HG02840 (cell line): ENCODE measurements around the gene PANX3.

Experiments
- ATAC-seq: cut with Tn5 transposase; IDR thresholded peaks from one replicate; pipeline ENCODE4 v1.9.1; 2021; ENCODE audit warnings: mild to moderate bottlenecking, moderate library complexity, moderate number of reproducible peaks; ENCODE audit not compliant: unreplicated experiment, low FRiP score

Gene PANX3

DNA sequence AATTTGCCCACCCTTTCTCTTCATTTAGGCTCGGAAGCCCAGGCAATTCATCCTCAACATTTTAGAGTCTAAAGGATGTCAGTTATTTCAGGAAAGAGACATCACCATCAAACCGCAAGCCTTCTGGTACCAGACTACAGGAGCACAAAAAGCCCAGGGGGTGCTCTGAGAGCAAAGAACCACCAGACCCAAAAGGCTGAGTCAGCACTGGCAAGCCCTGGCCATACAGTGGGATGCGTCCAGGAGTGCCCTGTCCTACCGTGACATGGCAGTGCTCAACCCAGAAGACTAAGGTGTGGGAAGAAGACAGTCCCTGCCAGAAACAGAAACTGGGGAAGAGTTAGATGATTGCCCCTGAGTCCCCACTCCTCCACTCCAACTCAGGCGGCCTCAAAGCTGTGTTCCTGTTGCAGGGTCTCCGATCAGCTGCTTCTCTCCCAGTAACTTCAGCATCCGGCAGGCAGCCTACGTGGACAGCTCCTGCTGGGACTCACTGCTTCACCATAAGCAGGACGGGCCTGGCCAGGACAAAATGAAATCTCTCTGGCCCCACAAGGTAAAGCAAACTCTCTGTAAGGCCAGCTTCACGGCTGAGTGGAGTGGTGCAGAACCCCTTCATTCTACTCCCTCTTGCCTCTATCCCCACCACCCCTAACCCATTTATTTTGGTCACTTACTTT is 1.5 kb downstream of the PANX3 start:
- no peak for ATAC-seq

- ATAC-seq, result no peak
Measured at GRCh38 chr11:124618863-124619262, 7.6 kb downstream of the PANX3 start.

DNA sequence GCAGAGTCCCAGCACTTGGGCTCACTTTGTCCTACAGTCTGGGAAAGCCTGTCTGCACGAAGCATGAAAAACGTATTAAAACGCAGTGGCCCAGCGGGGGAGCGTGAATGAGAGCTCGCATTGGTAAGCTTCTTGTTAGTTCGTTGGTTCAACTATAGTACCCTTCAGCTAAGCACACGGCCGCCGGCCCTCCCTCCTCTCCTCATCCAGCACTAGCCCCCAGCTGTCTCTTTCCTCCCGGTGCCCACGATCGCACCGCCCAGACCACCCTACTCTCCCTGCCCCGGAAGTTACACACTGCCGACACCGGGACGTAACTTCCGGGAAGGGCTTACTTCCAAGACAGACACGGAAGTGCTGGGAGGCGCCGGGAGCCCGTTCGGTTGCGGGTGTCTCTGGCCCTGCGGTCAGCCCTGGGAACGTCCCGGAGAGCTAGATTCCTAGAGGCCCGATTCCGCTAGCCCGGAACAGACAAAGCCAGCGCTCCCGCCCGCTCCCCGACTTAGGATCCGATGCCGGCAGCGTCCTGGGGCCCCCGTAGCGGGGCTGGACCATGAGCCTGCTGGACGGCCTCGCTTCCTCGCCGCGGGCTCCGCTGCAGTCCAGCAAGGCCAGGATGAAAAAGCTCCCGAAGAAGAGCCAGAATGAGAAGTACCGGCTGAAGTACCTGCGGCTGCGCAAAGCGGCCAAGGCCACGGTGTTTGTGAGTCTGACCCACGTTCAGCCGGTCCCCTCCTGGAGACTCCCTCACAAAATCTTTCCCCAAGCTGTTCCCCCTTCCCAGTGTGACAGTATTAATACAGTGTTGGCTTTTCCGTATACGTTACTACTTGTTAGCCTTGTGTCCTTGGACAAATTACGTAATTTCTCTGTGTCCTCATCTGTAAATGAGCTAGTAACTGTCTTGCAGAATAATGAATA is 11.6 kb downstream of the PANX3 start, which contains the start of gene TBRG1:
TBRG1 (plus strand) TSS at position 334 of the 921 bp plus-strand sequence; CDS start at position 554, 220 bp downstream.
- peak; percentile 99 for ATAC-seq

- ATAC-seq, result no peak
Measured at GRCh38 chr11:124623861-124624525, 12.8 kb downstream of the PANX3 start.

DNA sequence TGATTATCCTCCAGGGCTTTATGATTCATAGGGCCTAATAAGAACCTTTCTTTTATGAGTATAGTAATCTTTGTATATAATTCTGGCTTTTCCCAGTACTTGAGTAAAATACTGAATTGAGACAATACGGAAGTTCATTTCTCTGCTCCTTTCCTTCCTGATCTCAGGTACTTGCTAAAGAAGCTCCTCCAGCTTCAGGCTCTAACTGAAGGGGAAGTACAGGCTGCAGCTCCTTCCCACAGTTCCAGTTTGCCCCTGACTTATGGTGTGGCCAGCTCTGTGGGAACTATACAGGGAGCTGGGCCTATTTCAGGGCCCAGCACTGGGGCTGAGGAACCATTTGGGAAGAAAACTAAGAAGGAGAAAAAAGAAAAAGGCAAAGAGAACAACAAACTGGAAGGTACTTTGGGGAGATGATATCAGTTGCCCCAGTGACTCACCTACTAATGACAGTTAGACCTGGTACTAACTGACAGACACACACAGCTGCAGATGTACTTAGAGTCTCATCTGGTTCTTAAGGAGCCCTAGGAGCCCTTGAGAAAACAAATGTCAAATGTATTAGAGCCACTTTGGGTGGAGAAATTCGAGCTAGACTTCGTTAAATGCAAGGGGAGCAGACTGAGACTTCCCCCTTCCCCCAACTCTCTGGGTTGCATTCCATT is 14.4 kb downstream of the PANX3 start:
- no peak for ATAC-seq

DNA sequence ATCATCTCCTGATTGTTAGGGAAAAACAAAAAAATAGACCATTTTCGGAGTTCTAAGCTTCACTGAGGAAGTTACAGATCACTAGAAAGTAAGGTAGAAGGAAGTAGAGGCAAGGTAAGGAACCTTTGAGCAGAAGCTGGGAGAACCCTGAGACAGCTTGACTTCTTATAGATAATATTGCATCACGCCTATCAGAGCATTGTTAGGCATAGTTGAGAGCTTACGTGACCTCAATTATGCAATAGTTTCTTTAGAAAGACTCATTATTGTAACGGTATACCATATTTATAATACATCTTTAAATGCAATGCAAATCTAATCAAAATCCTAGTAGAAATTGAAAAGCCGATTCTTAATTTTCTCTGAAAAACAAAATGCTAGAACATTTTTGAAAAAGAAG is 16.3 kb downstream of the PANX3 start:
- no peak for ATAC-seq

- no peak for ATAC-seq
Measured at GRCh38 chr11:124629961-124630360, 18.7 kb downstream of the PANX3 start.

- no peak for ATAC-seq
Measured at GRCh38 chr11:124633355-124633754, 22.1 kb downstream of the PANX3 start.

DNA sequence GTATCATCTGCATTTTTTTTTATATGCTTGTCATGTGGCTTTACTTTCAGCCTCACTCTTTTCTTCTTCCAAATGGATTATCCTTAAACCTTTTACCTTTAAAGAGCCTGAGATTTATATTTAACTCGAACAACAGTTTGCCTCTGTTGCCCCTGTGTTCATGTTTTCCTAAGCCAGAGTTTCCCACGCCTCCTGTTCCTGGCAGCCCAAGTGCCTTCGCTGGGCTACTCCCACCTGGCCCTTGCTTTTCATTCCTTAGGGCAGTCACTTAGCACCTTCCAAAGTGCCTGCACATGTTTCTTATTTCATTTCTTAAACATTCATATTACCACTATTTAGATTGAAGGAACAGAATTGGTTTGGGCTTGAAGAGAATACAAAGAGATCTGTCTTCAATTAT is 24.7 kb downstream of the PANX3 start:
- ATAC-seq, result no peak

- no peak for ATAC-seq
Measured at GRCh38 chr11:124638500-124638899, 27.3 kb downstream of the PANX3 start.

DNA sequence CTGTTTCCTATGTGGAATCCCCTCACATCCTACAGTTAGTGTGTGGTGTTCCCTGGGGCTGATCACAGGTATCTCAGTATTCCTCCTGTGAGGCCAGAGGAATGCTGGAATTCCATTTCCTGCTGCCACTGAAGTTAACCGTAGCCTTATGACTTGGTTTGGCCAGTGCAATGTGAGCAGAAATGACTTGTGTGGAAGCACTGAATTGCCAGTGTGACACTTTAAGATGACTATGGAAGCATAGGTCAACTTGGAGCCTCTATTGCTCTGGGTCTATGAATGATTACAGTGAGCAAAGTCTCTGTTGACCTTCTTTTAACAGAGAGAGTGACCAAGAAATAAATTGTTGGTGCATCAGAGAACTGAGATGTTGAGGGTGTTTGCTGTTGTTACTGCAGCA is 28.0 kb downstream of the PANX3 start:
- ATAC-seq, result no peak

- no peak for ATAC-seq
Measured at GRCh38 chr11:124640666-124641065, 29.4 kb downstream of the PANX3 start.

- no peak for ATAC-seq
Measured at GRCh38 chr11:124642628-124643027, 31.4 kb downstream of the PANX3 start.

DNA sequence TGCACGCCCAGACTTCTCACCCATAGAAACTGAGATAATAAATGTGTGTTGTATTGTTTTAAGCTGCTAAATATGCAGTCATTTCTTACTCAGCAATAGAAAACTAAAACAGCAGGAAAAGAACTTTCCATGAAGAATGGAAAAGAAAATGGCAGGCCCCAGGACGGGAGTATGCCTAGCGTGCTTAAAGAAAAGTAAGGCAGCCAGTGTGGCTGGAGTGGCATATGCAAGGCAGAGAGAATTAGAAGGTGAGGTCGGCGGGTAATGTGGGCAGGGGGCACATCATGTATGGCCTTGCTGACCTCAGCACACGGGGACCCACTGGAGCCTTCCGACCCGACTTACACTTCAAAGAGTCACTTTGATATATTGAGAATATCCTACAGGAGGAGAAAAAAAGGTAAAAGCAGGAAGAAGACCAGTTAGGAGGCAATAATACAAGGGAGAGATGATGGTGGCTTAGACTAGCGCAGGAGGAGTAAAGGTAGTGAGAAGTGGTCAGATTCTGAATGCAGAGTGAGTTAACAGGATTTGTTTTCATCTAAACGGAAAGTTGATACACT is 31.9 kb downstream of the PANX3 start:
- ATAC-seq, result no peak

DNA sequence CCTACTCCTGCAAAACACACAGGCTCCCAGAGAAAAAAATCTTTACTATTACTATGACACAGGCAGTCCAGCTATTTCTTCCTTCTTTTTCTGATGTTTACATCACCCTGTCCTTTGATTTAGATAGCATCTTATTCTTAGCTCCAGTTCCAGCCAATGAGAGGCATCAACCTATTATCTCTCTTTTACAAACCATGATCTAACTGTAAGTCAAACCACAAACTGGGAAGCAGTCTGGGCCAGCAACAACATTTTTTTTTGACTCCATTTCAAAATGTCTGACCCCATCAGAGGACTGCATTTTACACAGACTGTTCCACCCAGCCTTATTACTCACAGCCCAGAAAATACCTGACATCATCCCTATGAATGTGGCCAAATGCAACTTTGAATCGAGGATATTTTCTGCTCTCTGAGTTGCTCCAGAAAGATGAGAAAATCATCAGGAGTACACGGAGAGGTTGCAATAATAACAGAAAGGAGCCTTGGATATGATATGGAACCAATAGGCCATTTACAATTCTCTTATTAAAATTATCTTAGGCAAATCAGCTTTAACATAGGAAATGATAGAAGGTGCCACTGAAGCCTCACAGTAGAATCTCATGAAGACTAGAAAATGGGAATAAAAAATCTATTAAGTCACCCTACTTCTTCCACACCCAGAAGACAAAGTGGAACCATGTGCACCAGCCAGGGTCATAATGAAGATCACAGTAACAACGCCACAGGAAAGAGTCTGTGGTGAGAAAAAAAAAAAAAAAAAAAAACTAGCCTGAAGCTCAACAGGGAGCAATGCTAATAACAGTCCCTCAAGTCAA is 32.6 kb downstream of the PANX3 start:
- no peak for ATAC-seq

DNA sequence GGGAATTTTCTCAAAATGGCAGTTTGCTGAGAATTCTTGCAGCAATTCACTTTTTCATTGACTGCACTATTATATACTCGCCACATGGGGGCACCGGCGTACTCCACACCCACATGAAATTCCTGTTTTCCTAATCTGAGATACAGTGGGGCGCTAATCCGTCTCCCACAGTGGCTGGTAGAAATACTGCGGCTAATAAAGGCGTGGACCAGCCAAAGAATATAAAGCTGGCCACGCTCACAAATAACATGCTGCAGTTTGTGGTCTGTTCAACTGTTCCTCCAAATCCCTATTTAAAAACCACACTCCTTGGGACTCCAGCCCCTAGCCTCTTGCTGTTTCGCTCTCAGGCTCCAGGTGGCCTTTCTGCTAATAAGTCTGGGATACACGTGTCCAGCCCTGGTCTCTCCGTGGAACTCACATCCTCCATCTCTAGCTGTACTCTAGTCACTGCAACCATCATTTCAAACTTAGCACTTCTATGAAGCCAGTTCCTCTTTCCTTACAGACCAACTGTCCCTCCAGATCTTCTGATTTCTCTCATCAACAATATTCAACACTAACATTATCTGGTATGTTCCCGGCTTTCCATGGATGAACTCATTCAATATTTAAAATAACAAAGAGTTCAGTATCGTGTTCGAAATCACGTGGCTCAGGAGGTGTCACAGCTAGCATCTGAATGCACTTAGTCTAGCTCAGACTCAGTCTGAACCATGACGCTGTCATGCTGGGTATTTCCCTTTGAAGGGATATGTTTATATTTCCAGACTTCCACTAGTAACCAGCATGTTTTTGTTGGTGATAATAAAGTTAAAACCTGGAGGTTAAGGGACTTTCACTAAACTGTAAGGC is 33.4 kb downstream of the PANX3 start:
- ATAC-seq, result no peak

DNA sequence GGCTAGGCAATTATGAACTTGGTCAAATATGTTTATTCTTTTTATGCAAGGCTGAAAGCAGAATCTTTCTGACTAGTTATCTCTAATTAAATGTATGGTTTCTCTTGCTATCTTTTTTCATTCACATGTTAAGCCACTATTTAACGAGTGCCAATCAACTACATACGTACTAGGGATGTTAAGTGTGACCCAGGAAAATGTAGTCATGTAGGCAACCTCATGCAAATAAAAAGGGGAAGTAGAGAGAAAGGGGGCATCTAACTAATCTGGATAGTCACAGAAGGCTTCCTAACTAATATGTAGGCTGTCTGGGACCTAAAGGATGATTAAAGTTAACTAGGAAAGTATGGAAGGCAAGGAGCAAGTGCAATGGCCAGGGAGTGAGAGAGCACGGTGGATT is 34.9 kb downstream of the PANX3 start:
- no peak for ATAC-seq

DNA sequence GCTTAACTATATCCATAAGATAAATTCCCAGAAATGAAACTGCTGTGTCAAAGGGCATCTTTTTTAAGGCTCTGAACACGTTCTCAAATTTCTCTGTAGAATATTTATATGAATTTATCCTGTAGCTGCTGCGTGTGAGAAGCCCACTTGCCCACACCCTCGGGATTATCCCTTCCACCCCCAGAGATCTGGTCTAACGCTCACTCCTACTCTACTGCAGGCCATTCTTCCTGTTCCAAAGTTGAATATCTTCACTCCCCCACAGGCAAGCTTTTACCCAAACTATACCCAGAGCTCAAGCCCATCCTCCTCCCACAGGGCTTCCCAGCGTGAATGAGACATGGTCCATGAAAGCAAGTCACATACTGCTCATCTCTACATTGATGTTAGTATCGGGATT is 37.4 kb downstream of the PANX3 start:
- no peak for ATAC-seq
